Heart right ventricle (tissue), 16 donors: Measurements from ENCODE around the gene CA14. TPM values are rescaled to one million over a fixed set of nuclear protein-coding genes. Genes with fewer than 3 reads are reported as not detected.
"Not testable (repeated sequence)": the region's sequence is repeated elsewhere in the genome, so short reads cannot be mapped to it uniquely, and the experiment has no call there.

Source experiments
- ATAC-seq, 8 donors: fragments of 200-7000 bp; cut with Tn5 transposase; one replicate each; pipeline ENCODE4 v1.9.1; 2020; ENCODE audit warnings: mild to moderate bottlenecking in 8 of 8, moderate library complexity in 8 of 8, moderate number of reproducible peaks in 1 of 8
- DNase-seq, 2 donors: peaks; one replicate each; pipeline ENCODE4 v3.0.0-alpha.2; 2020
- H3K27ac ChIP-seq, 10 donors: fragments of 200-600 bp; sonication (generic) in 2 of 10; one replicate each; pipeline versions ENCODE4 v1.5.0 to v1.8.0; 2020 to 2022; ENCODE audit warnings: mild to moderate bottlenecking in 3 of 10
- H3K27me3 ChIP-seq, 7 donors: fragments of 200-600 bp; one replicate each; pipeline ENCODE4 v1.8.0; 2021 to 2022; ENCODE audit warnings: mild to moderate bottlenecking in 2 of 7
- H3K36me3 ChIP-seq, 9 donors: fragments of 200-600 bp; sonication (generic) in 1 of 9; one replicate each; pipeline versions ENCODE4 v1.5.0 to v1.8.0; 2020 to 2022; ENCODE audit warnings: mild to moderate bottlenecking in 2 of 9
- H3K4me1 ChIP-seq, 9 donors: fragments of 200-600 bp; sonication (generic) in 1 of 9; one replicate each; pipeline versions ENCODE4 v1.5.0 to v1.8.0; 2020 to 2022; ENCODE audit warnings: mild to moderate bottlenecking in 4 of 9
- H3K4me3 ChIP-seq, 10 donors: fragments of 200-600 bp; sonication (generic) in 2 of 10; one replicate each; pipeline versions ENCODE4 v1.5.0 to v1.8.0; 2020 to 2022; ENCODE audit warnings: mild to moderate bottlenecking in 7 of 10, moderate library complexity in 2 of 10
- H3K9me3 ChIP-seq, 11 donors: fragments of 200-600 bp in 10 of 11; sonication (generic) in 2 of 11; one replicate each; pipeline versions ENCODE4 v1.5.0 to v1.8.0; 2013 to 2022; ENCODE audit warnings: mild to moderate bottlenecking in 2 of 11, control low read depth in 1 of 11, moderate library complexity in 1 of 11
- CTCF ChIP-seq, 9 donors: fragments of 200-600 bp; sonication (generic) in 2 of 9; IDR thresholded peaks; one replicate each; pipeline versions ENCODE4 v1.5.0 to v1.8.0; 2021 to 2022; ENCODE audit warnings: antibody characterized with exemption in 9 of 9, mild to moderate bottlenecking in 5 of 9, moderate library complexity in 1 of 9
- WGBS, 2 donors: extraction: QIAGEN DNeasy Blood & Tissue Kit; methylation state at CpG; one replicate each; pipeline ENCODE4 v1.1.7; 2013; ENCODE audit warnings: inconsistent platforms in 1 of 2; 5-methylcytosine and 5-hydroxymethylcytosine counted together
- intact Hi-C, 10 donors: fragments of 100-400 bp; cut with DNase I; formaldehyde crosslinking; loops; one replicate each; pipeline versions ENCODE4 v1.11.1 to v1.14.2; 2022
- polyA plus RNA-seq, 2 donors: library from polyadenylated mRNA; stranded (reverse); fragments of 200-250 nt; gene quantifications; one replicate each; pipeline ENCODE4 v1.2.3, GENCODE V29; 2013
- total RNA-seq, 10 donors: library from RNA; stranded (reverse); fragmentation: NEBNext Ultra II Directional in 3 of 10; extraction: Animal tissue kit (Norgen Biotek cat#: 25700) in 3 of 10; gene quantifications; one replicate each; pipeline versions ENCODE4 v1.2.1 to v1.2.4, GENCODE V29; 2021 to 2023
- donor health status: Arrhythmogenic right ventricular cardiomyopathy.
- donor health status: ischemic (EF 13 %, LVEDD 7.1; RV severe dilation, severe dysfunction).
- donor health status: healthy with polysubstance abuse.
- donor health status: DM: no; HTN: yes; CAD: no.
- donor health status: DM: no; HTN: no; CAD: no.
- donor health status: ischemic (EF 25% LVEDD 6.9; RV normal size, moderate dysfunction).
- donor health status: ischemic (EF 25% LVEDD 5.7; RV mildly dilated, moderate dysfunction).
- donor health status: healthy.
- donor health status: DM: yes; HTN: yes; CAD: no.
- donor health status: Ischemic cardiomyopathy.
- donor health status: ischemic (EF 35%, LVEDD 5.7; RV mildly dilated, moderate dysfunction).
- donor health status: nonischemic (EF 11% LVEDD 7.7; RV severe dilation, severe dysfunction).
- donor health status: DM: yes; HTN: yes; CAD: no.
- donor health status: PGD.
- donor health status: ischemic (EF 29% LVEDD 5.4; RV normal size, mild dysfunction).
- donor health status: nonischemic (EF 23%, LVEDD 6.1; RV moderate dilation, normal function).

The CA14 gene
- total and polyA plus RNA-seq, 12 donors: 0.48 to 18.5 (median 3.4) TPM

- H3K27ac ChIP-seq: no peak overlapping the region
- 97 to 99% methylated on average over 9 of the region's 9 CpGs for WGBS, 2 donors
- intact Hi-C loops: no loop called here
- no peaks in the 10 kb centered on the region for H3K36me3 ChIP-seq
- no peaks in the 10 kb centered on the region for H3K9me3 ChIP-seq
- no peaks in the 10 kb centered on the region for H3K27me3 ChIP-seq
- H3K4me1 ChIP-seq: peaks cover 0 to 13% (median 9%) of the 10 kb centered on the region in 9 donors
- DNase-seq: no peak
- no peak for TF ChIP-seq CTCF (IDR thresholded peaks at IDR 0.05)
- H3K4me3 ChIP-seq: no peak overlapping the region
- ATAC-seq: no peak
Observed at GRCh38 chr1:150212070-150212469, 45.5 kb upstream of the CA14 start.

- peak overlapping the region; percentile 26 to 92 (median 83) for H3K27ac ChIP-seq
- peak in 6 of 9 donors; percentile 15 to 58 (median 44) for TF ChIP-seq CTCF (IDR thresholded peaks at IDR 0.05)
- DNase-seq: peak; percentile 94 to 96
- WGBS, 2 donors: 15 to 17% methylated on average over 38 of the region's 38 CpGs
- intact Hi-C loops: loop anchor here in 1 of 10 donors (2.0 kb wide), 1 partner anchor 21 kb away; no protein-coding TSS in a partner anchor
- H3K9me3 ChIP-seq: no peaks in the 10 kb centered on the region
- H3K36me3 ChIP-seq: peaks cover 0 to 7% (median 0%) of the 10 kb centered on the region in 9 donors
- peaks cover 0 to 13% (median 9%) of the 10 kb centered on the region in 9 donors for H3K4me1 ChIP-seq
- no peaks in the 10 kb centered on the region for H3K27me3 ChIP-seq
- peak overlapping the region in 9 of 10 donors; percentile 31 to 56 (median 47) for H3K4me3 ChIP-seq
- ATAC-seq: peak; percentile 98 to 100 (median 100)
Observed at GRCh38 chr1:150213170-150214098, 44.1 kb upstream of the CA14 start.

- intact Hi-C loops: loop anchor here in 1 of 10 donors (2.0 kb wide), 1 partner anchor 21 kb away; no protein-coding TSS in a partner anchor
- ATAC-seq: peak in 2 of 8 donors; percentile 1 to 32
Observed at GRCh38 chr1:150214099-150214756, 43.3 kb upstream of the CA14 start.

GRCh38 chr1:150215855-150216254, 41.7 kb upstream of the CA14 start:
- H3K4me3 ChIP-seq, ATAC-seq, H3K27me3 ChIP-seq, DNase-seq, H3K9me3 ChIP-seq, H3K27ac ChIP-seq: not testable (repeated sequence)
- Histone ChIP-seq H3K36me3 (peaks cover 0 to 31% (median 9%) of the 10 kb centered on the region in 9 donors), H3K4me1 (peaks cover 0 to 13% (median 9%) of the 10 kb centered on the region in 9 donors)
- 96 to 98% methylated on average over 6 of the region's 6 CpGs for WGBS, 2 donors
- intact Hi-C loops: loop anchor here in 1 of 10 donors (2.0 kb wide), 1 partner anchor 19 kb away; no protein-coding TSS in a partner anchor

More at GRCh38 chr1:150214099-150214756, 43.3 kb upstream of the CA14 start:
- H3K36me3 ChIP-seq: peaks cover 0 to 15% (median 0%) of the 10 kb centered on the region in 9 donors
- peaks cover 0 to 13% (median 9%) of the 10 kb centered on the region in 9 donors for H3K4me1 ChIP-seq
- not testable (repeated sequence) for DNase-seq, H3K9me3 ChIP-seq, H3K27me3 ChIP-seq
- 68 to 74% methylated on average over 13 to 18 of the region's 18 CpGs for WGBS, 2 donors
- peak overlapping the region in 9 of 10 donors; percentile 31 to 56 (median 47) for H3K4me3 ChIP-seq
- peak overlapping the region; percentile 26 to 92 (median 83) for H3K27ac ChIP-seq

GRCh38 chr1:150221552-150221951, 36.0 kb upstream of the CA14 start:
- peak in 8 of 9 donors; percentile 18 to 54 (median 42) for TF ChIP-seq CTCF (IDR thresholded peaks at IDR 0.05)
- no peak for DNase-seq
- H3K27me3 ChIP-seq: no peaks in the 10 kb centered on the region
- no peaks in the 10 kb centered on the region for H3K9me3 ChIP-seq
- H3K36me3 ChIP-seq: peaks cover 0 to 84% (median 34%) of the 10 kb centered on the region in 9 donors
- WGBS, 2 donors: 92 to 98% methylated on average over 2 of the region's 2 CpGs
- H3K27ac ChIP-seq: no peak overlapping the region
- peaks cover 0 to 7% (median 0%) of the 10 kb centered on the region in 9 donors for H3K4me1 ChIP-seq
- intact Hi-C loops: no loop called here
- no peak overlapping the region for H3K4me3 ChIP-seq
- ATAC-seq: no peak
